ENCODE measurements around the gene DDA1.

Gene DDA1

DNA sequence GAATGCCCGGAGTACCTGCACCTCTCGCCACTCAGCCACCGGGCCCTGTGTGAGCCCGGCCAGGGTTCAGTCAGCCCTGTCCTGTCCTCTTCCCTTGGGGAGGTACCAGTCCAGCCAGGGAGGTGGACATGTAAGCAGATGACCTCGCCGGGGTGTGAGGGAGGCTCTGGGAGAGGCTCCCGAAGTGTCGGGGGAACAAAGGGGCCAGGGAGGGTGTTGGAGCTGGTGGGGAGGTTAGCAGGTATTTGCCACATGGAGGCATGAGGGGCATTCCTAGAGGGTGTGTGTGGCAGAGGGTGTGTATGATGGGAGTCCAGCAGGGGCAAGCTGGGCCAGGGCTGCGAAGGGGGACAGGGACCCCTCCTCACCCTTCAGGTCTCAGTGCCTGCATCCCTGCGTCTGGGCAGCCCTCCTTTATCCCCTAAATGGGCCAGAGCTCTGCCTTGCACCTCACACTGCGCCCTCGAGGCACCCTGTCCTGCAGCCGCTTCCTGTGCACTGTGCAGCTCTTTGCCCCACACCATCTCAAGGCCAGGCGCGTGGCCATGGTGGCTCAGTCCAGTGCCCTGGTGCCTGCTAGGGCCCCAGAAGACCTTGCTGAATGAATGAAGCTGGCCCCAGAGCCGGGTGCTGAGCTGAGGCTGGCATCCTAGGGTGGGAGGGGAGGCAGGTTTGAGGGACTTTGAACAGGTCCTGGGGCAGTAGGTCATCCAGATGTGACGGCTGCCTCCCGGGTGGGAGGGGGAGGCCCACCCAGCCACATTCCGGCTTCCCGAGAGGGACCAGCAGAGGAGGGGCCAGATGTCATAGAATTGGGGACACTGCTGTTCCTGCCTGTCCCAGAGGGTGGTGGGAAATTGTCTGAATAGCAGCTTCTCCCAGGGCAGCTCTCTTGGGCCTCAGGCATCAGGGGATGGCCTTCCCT is 3.1 kb downstream of the DDA1 start:
- no peak for DNase-seq (ENCODE audit: low read depth)
- no peak overlapping the region for H3K4me3 ChIP-seq (ENCODE audit: low read depth, low read length)
- TF ChIP-seq, protein P1, sequence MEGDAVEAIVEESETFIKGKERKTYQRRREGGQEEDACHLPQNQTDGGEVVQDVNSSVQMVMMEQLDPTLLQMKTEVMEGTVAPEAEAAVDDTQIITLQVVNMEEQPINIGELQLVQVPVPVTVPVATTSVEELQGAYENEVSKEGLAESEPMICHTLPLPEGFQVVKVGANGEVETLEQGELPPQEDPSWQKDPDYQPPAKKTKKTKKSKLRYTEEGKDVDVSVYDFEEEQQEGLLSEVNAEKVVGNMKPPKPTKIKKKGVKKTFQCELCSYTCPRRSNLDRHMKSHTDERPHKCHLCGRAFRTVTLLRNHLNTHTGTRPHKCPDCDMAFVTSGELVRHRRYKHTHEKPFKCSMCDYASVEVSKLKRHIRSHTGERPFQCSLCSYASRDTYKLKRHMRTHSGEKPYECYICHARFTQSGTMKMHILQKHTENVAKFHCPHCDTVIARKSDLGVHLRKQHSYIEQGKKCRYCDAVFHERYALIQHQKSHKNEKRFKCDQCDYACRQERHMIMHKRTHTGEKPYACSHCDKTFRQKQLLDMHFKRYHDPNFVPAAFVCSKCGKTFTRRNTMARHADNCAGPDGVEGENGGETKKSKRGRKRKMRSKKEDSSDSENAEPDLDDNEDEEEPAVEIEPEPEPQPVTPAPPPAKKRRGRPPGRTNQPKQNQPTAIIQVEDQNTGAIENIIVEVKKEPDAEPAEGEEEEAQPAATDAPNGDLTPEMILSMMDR (IDR thresholded peaks at IDR 0.05; ENCODE audit: low read depth, low read length): no peak
- no peak for TF ChIP-seq POLR2A (IDR thresholded peaks at IDR 0.05; ENCODE audit: extremely low read depth, insufficient read length)
- no peak for TF ChIP-seq MYC (IDR thresholded peaks at IDR 0.05; ENCODE audit: low read depth, low read length)
- TF ChIP-seq, protein P2, sequence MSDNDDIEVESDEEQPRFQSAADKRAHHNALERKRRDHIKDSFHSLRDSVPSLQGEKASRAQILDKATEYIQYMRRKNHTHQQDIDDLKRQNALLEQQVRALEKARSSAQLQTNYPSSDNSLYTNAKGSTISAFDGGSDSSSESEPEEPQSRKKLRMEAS (IDR thresholded peaks at IDR 0.05; ENCODE audit: low read depth, low read length): no peak

DNA sequence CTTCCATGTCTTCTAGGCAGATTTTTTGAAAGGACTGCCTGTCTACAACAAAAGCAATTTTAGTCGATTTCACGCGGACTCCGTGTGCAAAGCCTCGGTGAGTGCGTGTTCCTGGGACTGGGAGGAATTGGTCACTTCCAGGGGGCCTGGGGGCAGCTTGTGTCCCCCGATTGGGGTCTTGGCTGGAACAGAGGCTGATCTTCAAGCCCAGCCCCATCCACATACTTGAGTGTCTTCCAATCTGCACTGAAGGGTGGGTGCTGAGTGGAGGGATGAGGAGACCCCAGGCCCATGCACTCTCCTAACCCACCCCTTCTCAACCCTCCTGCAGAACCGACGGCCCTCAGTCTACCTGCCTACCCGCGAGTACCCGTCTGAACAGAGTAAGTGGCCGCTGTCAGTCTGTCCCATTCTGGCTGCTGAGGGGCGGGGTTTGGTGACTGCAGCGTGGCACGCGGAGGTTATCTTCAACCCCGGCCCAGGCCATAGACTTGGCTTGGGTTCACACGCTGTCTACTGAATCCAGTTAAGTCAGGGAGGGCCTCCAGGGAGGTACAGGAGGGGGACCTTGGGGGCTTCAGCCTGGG is 4.7 kb downstream of the DDA1 start:
- no peak overlapping the region for H3K4me3 ChIP-seq (ENCODE audit: low read depth, low read length)
- TF ChIP-seq, protein P2 (IDR thresholded peaks at IDR 0.05; ENCODE audit: low read depth, low read length): no peak
- TF ChIP-seq, protein P1 (IDR thresholded peaks at IDR 0.05; ENCODE audit: low read depth, low read length): no peak
- TF ChIP-seq MYC (IDR thresholded peaks at IDR 0.05; ENCODE audit: low read depth, low read length): no peak
- no peak for TF ChIP-seq POLR2A (IDR thresholded peaks at IDR 0.05; ENCODE audit: extremely low read depth, insufficient read length)
- no peak for DNase-seq (ENCODE audit: low read depth)

DNA sequence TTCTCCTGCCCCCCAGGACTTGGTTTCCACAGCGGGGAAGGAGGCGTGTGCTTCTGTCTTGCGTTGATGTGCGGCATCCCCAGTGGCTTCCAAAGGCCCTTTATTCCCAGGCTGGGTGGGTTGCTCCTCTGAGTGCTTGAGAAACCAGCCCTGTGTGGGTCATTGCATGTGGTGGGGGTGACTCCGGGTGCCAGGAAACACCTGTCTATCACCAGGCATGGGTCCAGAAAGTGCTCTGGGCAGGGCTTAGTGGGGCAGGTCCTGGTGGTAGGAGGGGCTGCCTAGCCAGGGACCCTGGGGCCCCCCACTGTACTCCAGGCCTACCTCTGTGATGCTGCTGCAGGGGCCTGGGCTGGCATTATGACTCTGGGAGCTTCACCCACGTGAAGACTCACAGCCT is 9.6 kb downstream of the DDA1 start:
- no peak overlapping the region for H3K4me3 ChIP-seq (ENCODE audit: low read depth, low read length)
- TF ChIP-seq, protein P1 (IDR thresholded peaks at IDR 0.05; ENCODE audit: low read depth, low read length): no peak
- TF ChIP-seq POLR2A (IDR thresholded peaks at IDR 0.05; ENCODE audit: extremely low read depth, insufficient read length) (no peak), MYC (IDR thresholded peaks at IDR 0.05; ENCODE audit: low read depth, low read length) (no peak)
- TF ChIP-seq, protein P2 (IDR thresholded peaks at IDR 0.05; ENCODE audit: low read depth, low read length): no peak
- DNase-seq (ENCODE audit: low read depth): no peak

DNA sequence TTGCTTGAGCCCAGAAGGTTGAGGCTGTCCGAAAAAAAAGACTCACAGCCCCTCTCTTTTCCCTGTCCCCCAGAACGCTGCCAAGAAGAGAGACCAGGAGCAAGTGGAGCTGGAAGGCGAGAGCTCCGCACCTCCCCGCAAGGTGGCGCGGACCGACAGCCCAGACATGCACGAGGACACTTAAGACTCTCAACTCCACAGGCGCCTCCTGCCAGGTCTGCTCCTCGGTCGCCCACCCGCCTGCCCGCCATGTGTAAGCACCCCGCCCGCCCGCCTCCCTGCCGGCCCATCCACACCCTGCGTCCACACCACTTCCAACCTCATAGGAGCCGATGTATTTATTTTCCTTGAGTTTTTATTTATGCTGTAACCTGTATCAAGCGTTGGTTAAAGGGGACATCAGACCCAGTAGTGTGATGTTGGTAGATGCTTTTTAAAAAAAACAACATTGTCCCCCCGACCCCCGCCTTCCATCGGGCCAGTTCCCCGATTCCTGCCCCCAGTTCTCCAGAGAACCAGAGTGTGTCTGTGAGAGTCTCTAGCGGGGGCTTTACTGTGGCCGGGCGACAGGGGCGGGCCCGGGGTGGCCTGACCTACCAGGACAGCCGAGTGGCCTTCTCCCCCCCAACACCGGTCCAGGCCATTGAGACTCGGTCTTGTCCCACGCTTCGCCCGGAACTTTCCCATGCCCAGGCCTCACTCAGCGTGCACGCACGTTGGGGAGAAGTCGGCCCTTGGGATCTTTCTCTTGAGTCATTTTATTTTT is 10.3 kb downstream of the DDA1 start:
- TF ChIP-seq, protein P1 (IDR thresholded peaks at IDR 0.05; ENCODE audit: low read depth, low read length): no peak
- no peak for DNase-seq (ENCODE audit: low read depth)
- no peak overlapping the region for H3K4me3 ChIP-seq (ENCODE audit: low read depth, low read length)

DNA sequence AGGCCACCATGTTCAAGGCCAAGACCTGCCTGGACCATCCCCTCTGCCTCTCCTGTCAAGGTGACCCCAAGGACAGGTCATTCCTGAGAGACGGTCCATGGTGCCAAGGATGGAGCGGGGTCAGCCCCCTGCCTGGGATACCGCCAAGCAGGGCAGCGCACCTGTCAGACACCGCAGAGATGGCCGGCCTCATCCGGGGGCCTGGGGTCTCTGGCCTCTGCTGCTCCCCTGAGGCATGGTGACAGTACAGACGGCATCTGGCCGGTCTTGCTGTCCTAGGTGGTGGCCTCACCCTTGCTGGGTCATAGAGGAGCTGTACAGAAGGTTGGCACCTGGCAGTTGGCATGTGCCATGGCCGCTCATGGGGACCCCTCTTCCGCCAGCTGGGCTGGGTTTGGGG is 11.1 kb downstream of the DDA1 start:
- H3K4me3 ChIP-seq (ENCODE audit: low read depth, low read length): no peak overlapping the region
- no peak for DNase-seq (ENCODE audit: low read depth)
- TF ChIP-seq, protein P2 (IDR thresholded peaks at IDR 0.05; ENCODE audit: low read depth, low read length): no peak
- TF ChIP-seq MYC (IDR thresholded peaks at IDR 0.05; ENCODE audit: low read depth, low read length) (no peak), POLR2A (IDR thresholded peaks at IDR 0.05; ENCODE audit: extremely low read depth, insufficient read length) (no peak)
- TF ChIP-seq, protein P1 (IDR thresholded peaks at IDR 0.05; ENCODE audit: low read depth, low read length): no peak
